GM23338 (cell line): ENCODE measurements around the gene IMPACT.

Experiments used
- CTCF ChIP-seq, 2 experiments: fragments of 200-600 bp in 1 of 2; sonication (generic) in 1 of 2; conservative IDR thresholded peaks; 2 replicates each; pipeline versions ENCODE4 v1.5.1 to v1.6.1; 2016 to 2017; ENCODE audit warnings: antibody characterized with exemption in 2 of 2, low read depth in 2 of 2, mild to moderate bottlenecking in 2 of 2, moderate library complexity in 1 of 2
- REST ChIP-seq: IDR thresholded peaks from one replicate; pipeline ENCODE4 v1.6.1; 2018; ENCODE audit warnings: antibody characterized with exemption; ENCODE audit not compliant: unreplicated experiment

GRCh38 chr18:24460388-24460787 is 33.9 kb downstream of the IMPACT start, which contains the start of gene HRH4:
- no peak for TF ChIP-seq CTCF (conservative IDR thresholded peaks at IDR 0.05; ENCODE audit: low read depth in 2 of 2)
- TF ChIP-seq REST, result no peak
